Fibroblast of the aortic adventitia (primary cell): ENCODE measurements around the gene DPP6. TPM values are rescaled to one million over a fixed set of nuclear protein-coding genes. Genes with fewer than 3 reads are reported as not detected.

ENCODE experiments used
- DNase-seq: peaks from one replicate; pipeline ENCODE4 v3.0.0-alpha.2; 2010; ENCODE audit warnings: low read depth
- H3K4me3 ChIP-seq: 2 replicates; pipeline ENCODE4 v1.5.1; 2011; ENCODE audit warnings: low read depth, mild to moderate bottlenecking, control low read depth, low read length, moderate library complexity
- CTCF ChIP-seq: IDR thresholded peaks from 2 replicates; pipeline ENCODE4 v1.5.1; 2011; ENCODE audit warnings: mild to moderate bottlenecking, low read length, control low read depth, inconsistent platforms; ENCODE audit not compliant: insufficient read depth
- total RNA-seq: library from RNA; depleted of rRNA; stranded (reverse); fragments of >200 nt; gene quantifications from 2 replicates; pipeline ENCODE4 v1.2.3, GENCODE V29; 2012; ENCODE audit warnings: low replicate concordance

DPP6 gene
- total RNA-seq, 1 donor: not detected

GRCh38 chr7:154553711-154554265 lies 501.6 kb downstream of the DPP6 start:
- no peak for DNase-seq
- no peak overlapping the region for H3K4me3 ChIP-seq
- TF ChIP-seq CTCF: no peak

GRCh38 chr7:154559454-154559853 lies 507.3 kb downstream of the DPP6 start:
- no peak for TF ChIP-seq CTCF
- no peak overlapping the region for H3K4me3 ChIP-seq
- no peak for DNase-seq

- H3K4me3 ChIP-seq: no peak overlapping the region
- TF ChIP-seq CTCF: no peak
- no peak for DNase-seq
These were observed 512.5 kb downstream of the DPP6 start for GRCh38 chr7:154564676-154565075.

GRCh38 chr7:154566877-154567276 lies 514.7 kb downstream of the DPP6 start:
- H3K4me3 ChIP-seq: no peak overlapping the region
- DNase-seq: no peak
- no peak for TF ChIP-seq CTCF

DNA sequence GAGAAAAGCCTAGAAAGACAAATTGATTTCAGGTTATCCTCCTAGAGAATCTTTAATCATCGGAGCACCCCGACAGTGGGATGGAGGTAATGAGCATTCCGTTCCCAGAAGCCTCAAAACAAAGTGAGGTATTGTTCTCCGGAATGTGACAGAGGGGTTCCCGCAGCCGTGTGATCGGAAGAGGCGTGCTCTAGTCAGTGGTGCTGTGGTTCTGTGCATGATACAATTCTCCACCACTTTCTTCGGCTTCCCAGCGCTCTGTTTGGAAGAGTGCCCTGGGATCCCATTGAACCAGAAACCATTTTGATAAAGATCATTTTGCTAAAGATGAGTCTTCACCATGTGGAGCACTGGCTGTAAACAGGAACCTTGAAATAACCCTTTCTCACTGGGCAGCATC lies 516.1 kb downstream of the DPP6 start:
- no peak overlapping the region for H3K4me3 ChIP-seq
- DNase-seq: no peak
- no peak for TF ChIP-seq CTCF

DNA sequence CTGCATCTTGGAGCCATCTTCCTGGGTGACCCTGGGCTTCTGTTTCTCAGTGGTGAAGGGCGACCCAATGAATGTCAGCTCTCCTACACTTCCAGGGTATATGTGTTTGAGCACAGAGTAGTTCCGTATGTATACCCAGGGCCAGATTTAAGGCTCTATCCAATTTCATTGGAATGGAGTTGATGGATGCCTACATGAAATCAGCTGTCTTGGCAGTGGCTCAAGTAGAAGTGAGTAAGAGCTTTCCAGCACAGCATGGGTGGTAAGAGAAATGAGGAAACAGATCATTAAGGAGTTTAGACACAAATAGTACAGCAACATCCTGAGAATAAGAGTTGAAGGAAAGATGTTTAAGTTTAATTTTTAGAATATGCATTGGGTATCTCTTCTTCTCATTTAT lies 517.7 kb downstream of the DPP6 start:
- TF ChIP-seq CTCF: no peak
- no peak for DNase-seq
- H3K4me3 ChIP-seq: no peak overlapping the region

GRCh38 chr7:154571772-154572171 lies 519.6 kb downstream of the DPP6 start:
- TF ChIP-seq CTCF: no peak
- no peak overlapping the region for H3K4me3 ChIP-seq
- no peak for DNase-seq
